ENCODE measurements around the gene USP17L26. TPM values are rescaled to one million over a fixed set of nuclear protein-coding genes. Genes with fewer than 3 reads are reported as not detected.
"Not testable (repeated sequence)": the region's sequence is repeated elsewhere in the genome, so short reads cannot be mapped to it uniquely, and the experiment has no call there.

The USP17L26 gene, protein sequence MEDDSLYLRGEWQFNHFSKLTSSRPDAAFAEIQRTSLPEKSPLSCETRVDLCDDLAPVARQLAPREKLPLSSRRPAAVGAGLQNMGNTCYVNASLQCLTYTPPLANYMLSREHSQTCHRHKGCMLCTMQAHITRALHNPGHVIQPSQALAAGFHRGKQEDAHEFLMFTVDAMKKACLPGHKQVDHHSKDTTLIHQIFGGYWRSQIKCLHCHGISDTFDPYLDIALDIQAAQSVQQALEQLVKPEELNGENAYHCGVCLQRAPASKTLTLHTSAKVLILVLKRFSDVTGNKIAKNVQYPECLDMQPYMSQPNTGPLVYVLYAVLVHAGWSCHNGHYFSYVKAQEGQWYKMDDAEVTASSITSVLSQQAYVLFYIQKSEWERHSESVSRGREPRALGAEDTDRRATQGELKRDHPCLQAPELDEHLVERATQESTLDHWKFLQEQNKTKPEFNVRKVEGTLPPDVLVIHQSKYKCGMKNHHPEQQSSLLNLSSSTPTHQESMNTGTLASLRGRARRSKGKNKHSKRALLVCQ
- not detected in 3 replicates for polyA plus RNA-seq
- not detected for polyA plus RNA-seq (2011; ENCODE audit: low read depth)
- polyA plus RNA-seq (2011; cell fraction: cytosol; rRNA removed), result not detected in 2 replicates
- not detected in 2 replicates for polyA plus RNA-seq (2011; cell fraction: nucleus; rRNA removed)
- not detected in 2 replicates for polyA plus RNA-seq (2012; ENCODE audit: low replicate concordance)
- polyA minus RNA-seq, result not detected in 3 replicates
- polyA minus RNA-seq (2011; cell fraction: cytosol; rRNA and poly(A)+ RNA removed), result not detected
- polyA minus RNA-seq (2011; cell fraction: nucleus; rRNA and poly(A)+ RNA removed), result not detected in 2 replicates

DNA sequence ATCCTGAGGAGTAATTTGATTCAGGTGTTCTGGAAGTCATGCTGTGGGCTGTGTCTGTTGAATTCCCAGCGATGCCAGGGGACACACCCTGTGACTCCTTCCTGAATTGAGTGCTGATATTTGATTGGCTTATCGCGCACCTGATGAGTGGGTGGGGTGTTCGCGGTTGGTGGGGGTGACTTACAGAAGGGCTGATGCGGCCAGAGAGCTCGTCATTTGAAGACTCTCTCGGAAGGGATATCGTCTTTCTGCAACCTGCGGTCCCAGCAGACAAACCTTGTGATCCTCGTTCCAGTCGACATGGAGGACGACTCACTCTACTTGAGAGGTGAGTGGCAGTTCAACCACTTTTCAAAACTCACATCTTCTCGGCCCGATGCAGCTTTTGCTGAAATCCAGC lies at the start of gene USP17L26:
Gene USP17L26, plus strand, starts transcription at position 301 of the 400 bp plus-strand sequence. Its CDS starts 0 bp downstream, at position 301.
- H4K20me1 ChIP-seq (ENCODE audit: control insufficient read depth, extremely low read depth, insufficient read depth, low read length); H3K4me2 ChIP-seq (ENCODE audit: control insufficient read depth, extremely low read depth, insufficient read depth, low read depth, low read length); dilution Hi-C loops (cut with MboI; ENCODE audit: extremely low pct_ligation_motif_present, low sequenced_read_pairs); H3K4me3 ChIP-seq (ENCODE audit: control insufficient read depth in 2 of 3, extremely low read depth in 1 of 3, insufficient read depth in 2 of 3, low read depth in 1 of 3, low read length in 3 of 3); H3K9ac ChIP-seq (ENCODE audit: control insufficient read depth, extremely low read depth, insufficient read depth, low read length); H3K9me3 ChIP-seq (ENCODE audit: control insufficient read depth, low read depth, low read length); H3K4me1 ChIP-seq (ENCODE audit: control insufficient read depth, extremely low read depth, insufficient read depth, low read length); H3K27me3 ChIP-seq (ENCODE audit: control insufficient read depth, extremely low read depth, insufficient read depth, low read length); DNase-seq (ENCODE audit: low read depth, low spot score); H3K9me1 ChIP-seq (ENCODE audit: control insufficient read depth, extremely low read depth, insufficient read depth, low read length); H2AFZ ChIP-seq (ENCODE audit: control insufficient read depth, low read length); H3K36me3 ChIP-seq (ENCODE audit: control insufficient read depth in 2 of 2, extremely low read depth in 1 of 2, insufficient read depth in 2 of 2, low read length in 2 of 2); FAIRE-seq; H3K79me2 ChIP-seq (ENCODE audit: control insufficient read depth, insufficient read depth, low read length); H3K27ac ChIP-seq (ENCODE audit: control insufficient read depth, insufficient read depth, low read length): not testable (repeated sequence)

- H3K79me2 ChIP-seq (ENCODE audit: control insufficient read depth, insufficient read depth, low read length); dilution Hi-C loops (cut with MboI; ENCODE audit: extremely low pct_ligation_motif_present, low sequenced_read_pairs); H3K27ac ChIP-seq (ENCODE audit: control insufficient read depth, insufficient read depth, low read length): not testable (repeated sequence)
These were observed 10.3 kb upstream of the USP17L26 start for GRCh38 chr4:9324191-9324590.

GRCh38 chr4:9324865-9325264 lies 9.6 kb upstream of the USP17L26 start, which contains the start of gene USP17L24:
USP17L24 (plus strand) TSS chr4:9325165; CDS start chr4:9325165, 0 bp downstream.
- H3K36me3 ChIP-seq (ENCODE audit: control insufficient read depth in 2 of 2, extremely low read depth in 1 of 2, insufficient read depth in 2 of 2, low read length in 2 of 2); H3K9me3 ChIP-seq (ENCODE audit: control insufficient read depth, low read depth, low read length); H3K4me3 ChIP-seq (ENCODE audit: control insufficient read depth in 2 of 3, extremely low read depth in 1 of 3, insufficient read depth in 2 of 3, low read depth in 1 of 3, low read length in 3 of 3); H3K4me1 ChIP-seq (ENCODE audit: control insufficient read depth, extremely low read depth, insufficient read depth, low read length); H3K27me3 ChIP-seq (ENCODE audit: control insufficient read depth, extremely low read depth, insufficient read depth, low read length); H3K9ac ChIP-seq (ENCODE audit: control insufficient read depth, extremely low read depth, insufficient read depth, low read length); H3K9me1 ChIP-seq (ENCODE audit: control insufficient read depth, extremely low read depth, insufficient read depth, low read length); H4K20me1 ChIP-seq (ENCODE audit: control insufficient read depth, extremely low read depth, insufficient read depth, low read length); H3K27ac ChIP-seq (ENCODE audit: control insufficient read depth, insufficient read depth, low read length); FAIRE-seq; H2AFZ ChIP-seq (ENCODE audit: control insufficient read depth, low read length); H3K79me2 ChIP-seq (ENCODE audit: control insufficient read depth, insufficient read depth, low read length); DNase-seq (ENCODE audit: low read depth, low spot score); H3K4me2 ChIP-seq (ENCODE audit: control insufficient read depth, extremely low read depth, insufficient read depth, low read depth, low read length); dilution Hi-C loops (cut with MboI; ENCODE audit: extremely low pct_ligation_motif_present, low sequenced_read_pairs): not testable (repeated sequence)

More at GRCh38 chr4:9324191-9324590, 10.3 kb upstream of the USP17L26 start:
- not testable (repeated sequence) for H3K9me3 ChIP-seq (ENCODE audit: control insufficient read depth, low read depth, low read length); H3K4me3 ChIP-seq (ENCODE audit: control insufficient read depth in 2 of 3, extremely low read depth in 1 of 3, insufficient read depth in 2 of 3, low read depth in 1 of 3, low read length in 3 of 3); H3K4me1 ChIP-seq (ENCODE audit: control insufficient read depth, extremely low read depth, insufficient read depth, low read length); H3K27me3 ChIP-seq (ENCODE audit: control insufficient read depth, extremely low read depth, insufficient read depth, low read length); H2AFZ ChIP-seq (ENCODE audit: control insufficient read depth, low read length); H3K4me2 ChIP-seq (ENCODE audit: control insufficient read depth, extremely low read depth, insufficient read depth, low read depth, low read length); H4K20me1 ChIP-seq (ENCODE audit: control insufficient read depth, extremely low read depth, insufficient read depth, low read length); H3K9ac ChIP-seq (ENCODE audit: control insufficient read depth, extremely low read depth, insufficient read depth, low read length); H3K9me1 ChIP-seq (ENCODE audit: control insufficient read depth, extremely low read depth, insufficient read depth, low read length); H3K36me3 ChIP-seq (ENCODE audit: control insufficient read depth in 2 of 2, extremely low read depth in 1 of 2, insufficient read depth in 2 of 2, low read length in 2 of 2); DNase-seq (ENCODE audit: low read depth, low spot score); FAIRE-seq

DNA sequence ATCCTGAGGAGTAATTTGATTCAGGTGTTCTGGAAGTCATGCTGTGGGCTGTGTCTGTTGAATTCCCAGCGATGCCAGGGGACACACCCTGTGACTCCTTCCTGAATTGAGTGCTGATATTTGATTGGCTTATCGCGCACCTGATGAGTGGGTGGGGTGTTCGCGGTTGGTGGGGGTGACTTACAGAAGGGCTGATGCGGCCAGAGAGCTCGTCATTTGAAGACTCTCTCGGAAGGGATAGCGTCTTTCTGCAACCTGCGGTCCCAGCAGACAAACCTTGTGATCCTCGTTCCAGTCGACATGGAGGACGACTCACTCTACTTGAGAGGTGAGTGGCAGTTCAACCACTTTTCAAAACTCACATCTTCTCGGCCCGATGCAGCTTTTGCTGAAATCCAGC lies 4.8 kb upstream of the USP17L26 start, which contains the start of gene USP17L25:
Gene USP17L25, plus strand, starts transcription at position 301 of the 400 bp plus-strand sequence. Its CDS starts 0 bp downstream, at position 301.
- FAIRE-seq; H4K20me1 ChIP-seq (ENCODE audit: control insufficient read depth, extremely low read depth, insufficient read depth, low read length); H3K4me3 ChIP-seq (ENCODE audit: control insufficient read depth in 2 of 3, extremely low read depth in 1 of 3, insufficient read depth in 2 of 3, low read depth in 1 of 3, low read length in 3 of 3); H3K9me3 ChIP-seq (ENCODE audit: control insufficient read depth, low read depth, low read length); H3K36me3 ChIP-seq (ENCODE audit: control insufficient read depth in 2 of 2, extremely low read depth in 1 of 2, insufficient read depth in 2 of 2, low read length in 2 of 2); dilution Hi-C loops (cut with MboI; ENCODE audit: extremely low pct_ligation_motif_present, low sequenced_read_pairs); H2AFZ ChIP-seq (ENCODE audit: control insufficient read depth, low read length); H3K4me2 ChIP-seq (ENCODE audit: control insufficient read depth, extremely low read depth, insufficient read depth, low read depth, low read length); H3K9me1 ChIP-seq (ENCODE audit: control insufficient read depth, extremely low read depth, insufficient read depth, low read length); H3K27me3 ChIP-seq (ENCODE audit: control insufficient read depth, extremely low read depth, insufficient read depth, low read length); H3K27ac ChIP-seq (ENCODE audit: control insufficient read depth, insufficient read depth, low read length); H3K4me1 ChIP-seq (ENCODE audit: control insufficient read depth, extremely low read depth, insufficient read depth, low read length); H3K79me2 ChIP-seq (ENCODE audit: control insufficient read depth, insufficient read depth, low read length); H3K9ac ChIP-seq (ENCODE audit: control insufficient read depth, extremely low read depth, insufficient read depth, low read length); DNase-seq (ENCODE audit: low read depth, low spot score): not testable (repeated sequence)

Data from keratinocyte (primary cell).